ENCODE data around the gene BRAP. TPM values are rescaled to one million over a fixed set of nuclear protein-coding genes. Genes with fewer than 3 reads are reported as not detected.

BRAP gene
- total and polyA plus RNA-seq, 10 of the 15 experiments (the other 5 are each of a cell fraction or from before 2014, with no cell fraction given) = 2.3 to 28.2 (median 17.8) TPM

GRCh38 chr12:111640506-111640905 lies 45.2 kb downstream of the BRAP start:
- Histone ChIP-seq H3K9me3 (replicated peaks; ENCODE audit: control insufficient read depth, insufficient read depth, low read length) (no peaks in the 10 kb centered on the region), H2AFZ (ENCODE audit: control insufficient read depth, low read depth, low read length) (no peak overlapping the region), H3K4me3 (no peak overlapping the region), H3K79me2 (ENCODE audit: control insufficient read depth, insufficient read depth, low read length) (no peaks in the 10 kb centered on the region), H3K4me2 (ENCODE audit: control insufficient read depth, insufficient read depth) (no peak overlapping the region), H4K20me1 (ENCODE audit: control insufficient read depth, insufficient read depth) (no peaks in the 10 kb centered on the region), H3K4me1 (ENCODE audit: control insufficient read depth, insufficient read depth, low read length) (no peaks in the 10 kb centered on the region), H3K36me3 (ENCODE audit: control insufficient read depth in 2 of 2, insufficient read depth in 2 of 2, low read length in 1 of 2) (peaks cover 6 to 18% of the 10 kb centered on the region in 2 experiments), H3K9ac (ENCODE audit: control insufficient read depth, insufficient read depth, low read length) (no peak overlapping the region), H3K27ac (ENCODE audit: control insufficient read depth, insufficient read depth) (no peak overlapping the region), H3K27me3 (replicated peaks in 1 of 2; ENCODE audit: control insufficient read depth in 2 of 2, insufficient read depth in 2 of 2, low read length in 1 of 2) (no peaks in the 10 kb centered on the region)
- in situ Hi-C loops (cut with MboI) = no loop called here
- TF ChIP-seq CHD4 (IDR thresholded peaks at IDR 0.05) (no peak), GATAD2B (conservative IDR thresholded peaks at IDR 0.05; ENCODE audit: low read depth) (no peak), SREBF1 (IDR thresholded peaks at IDR 0.05; ENCODE audit: low read length) (no peak), FOS (IDR thresholded peaks at IDR 0.05; ENCODE audit: borderline replicate concordance, extremely low read depth, insufficient read length) (no peak), SP1 (IDR thresholded peaks at IDR 0.05; ENCODE audit: low read depth, low read length) (no peak), BCL11A (IDR thresholded peaks at IDR 0.05; ENCODE audit: low read depth, low read length) (no peak), HDAC2 (IDR thresholded peaks at IDR 0.05) (no peak), IKZF1 (conservative IDR thresholded peaks at IDR 0.05) (no peak), ETV6 (conservative IDR thresholded peaks at IDR 0.05 in 1 of 2, IDR thresholded peaks at IDR 0.05 in 1 of 2; ENCODE audit: borderline replicate concordance in 1 of 2, low read depth in 1 of 2) (no peak)
- intact Hi-C loops (cut with micrococcal nuclease; ENCODE audit: unreplicated experiment) = no loop called here
- ATAC-seq (no peak), DNase-seq (ENCODE audit: low read depth, low spot score) (no peak), FAIRE-seq (no peak)
- CTCF ChIA-PET = no interaction called here
- WGBS (ENCODE audit: insufficient coverage, insufficient replicate concordance, low lambda C conversion rate, missing lambda C conversion rate) = 76% methylated on average over 5 of the region's 5 CpGs
- RAD21 ChIA-PET (ENCODE audit: unreplicated experiment) = no interaction called here
- POLR2A ChIA-PET = no interaction called here
- BruUV-seq (replicated peaks) = no TSS peak
- SMC1A ChIA-PET (ENCODE audit: uncharacterized antibody, unreplicated experiment) = no interaction called here

- 95% methylated on average over 6 of the region's 6 CpGs for WGBS (ENCODE audit: insufficient coverage, insufficient replicate concordance, low lambda C conversion rate, missing lambda C conversion rate)
- in situ Hi-C loops (cut with MboI) (no loop called here), intact Hi-C loops (cut with micrococcal nuclease; ENCODE audit: unreplicated experiment) (no loop called here)
- Histone ChIP-seq H4K20me1 (ENCODE audit: control insufficient read depth, insufficient read depth) (no peaks in the 10 kb centered on the region), H3K36me3 (ENCODE audit: control insufficient read depth in 2 of 2, insufficient read depth in 2 of 2, low read length in 1 of 2) (peaks cover 1 to 8% of the 10 kb centered on the region in 2 experiments; a peak in 1 of 4 replicates), H3K4me1 (ENCODE audit: control insufficient read depth, insufficient read depth, low read length) (no peaks in the 10 kb centered on the region), H2AFZ (ENCODE audit: control insufficient read depth, low read depth, low read length) (no peak overlapping the region), H3K4me3 (no peak overlapping the region), H3K9me3 (replicated peaks; ENCODE audit: control insufficient read depth, insufficient read depth, low read length) (no peaks in the 10 kb centered on the region), H3K9ac (ENCODE audit: control insufficient read depth, insufficient read depth, low read length) (no peak overlapping the region), H3K79me2 (ENCODE audit: control insufficient read depth, insufficient read depth, low read length) (no peaks in the 10 kb centered on the region), H3K27ac (ENCODE audit: control insufficient read depth, insufficient read depth) (no peak overlapping the region), H3K4me2 (ENCODE audit: control insufficient read depth, insufficient read depth) (no peak overlapping the region), H3K27me3 (replicated peaks in 1 of 2; ENCODE audit: control insufficient read depth in 2 of 2, insufficient read depth in 2 of 2, low read length in 1 of 2) (no peaks in the 10 kb centered on the region)
- CTCF ChIA-PET = no interaction called here
- RAD21 ChIA-PET (ENCODE audit: unreplicated experiment) = no interaction called here
- POLR2A ChIA-PET = no interaction called here
- FAIRE-seq (no peak), ATAC-seq (no peak), DNase-seq (ENCODE audit: low read depth, low spot score) (no peak)
- SMC1A ChIA-PET (ENCODE audit: uncharacterized antibody, unreplicated experiment) = interaction anchor here (0.6 kb wide), 1 partner anchor 294 kb away, joined by 3 read pairs; no protein-coding TSS in a partner anchor
- BruUV-seq (replicated peaks) = no TSS peak
- TF ChIP-seq HDGF (IDR thresholded peaks at IDR 0.05) = no peak
- TF ChIP-seq NR2C1 (IDR thresholded peaks at IDR 0.05) = no peak
- TF ChIP-seq RUNX3 (IDR thresholded peaks at IDR 0.05; ENCODE audit: low read length) = no peak
- no peak for TF ChIP-seq NRF1 (conservative IDR thresholded peaks at IDR 0.05; ENCODE audit: low read depth, low read length)
- no peak for TF ChIP-seq PRDM15 (CRISPR knock-in tag; IDR thresholded peaks at IDR 0.05)
- no peak for TF ChIP-seq TAF1 (IDR thresholded peaks at IDR 0.05; ENCODE audit: borderline replicate concordance, low read depth, low read length)
- TF ChIP-seq ZZZ3 (IDR thresholded peaks at IDR 0.05; ENCODE audit: control insufficient read depth, insufficient read length, low read depth) = no peak
- no peak for TF ChIP-seq ZSCAN29 (IDR thresholded peaks at IDR 0.05)
- no peak for TF ChIP-seq IKZF2 (IDR thresholded peaks at IDR 0.05)
- TF ChIP-seq RFX5 (IDR thresholded peaks at IDR 0.05; ENCODE audit: low read depth, low read length) = no peak
- no peak for TF ChIP-seq BCL11A (IDR thresholded peaks at IDR 0.05; ENCODE audit: low read depth, low read length)
Observed at GRCh38 chr12:111638556-111638955, 47.2 kb downstream of the BRAP start.

Data from GM12878 (cell line).